HepG2 (cell line): ENCODE measurements around the gene SCAPER. TPM values are rescaled to one million over a fixed set of nuclear protein-coding genes. Genes with fewer than 3 reads are reported as not detected.

ENCODE experiments used
- ATAC-seq: fragments of 200-7000 bp; cut with Tn5 transposase; 3 replicates; pipeline ENCODE4 v1.9.1; 2020; ENCODE audit warnings: mild to moderate bottlenecking, moderate library complexity
- BruUV-seq: library from RNA; stranded (reverse); fragments of 400-500 nt; replicated peaks from 2 replicates; lab custom pipeline; 2021; lab: Mats Ljungman, UMichigan
- CTCF ChIA-PET: fragments of 300-600 bp; formaldehyde crosslinking; extraction: SDS; loops from one replicate; lab custom pipeline; 2021; ENCODE audit warnings: low total read pairs, inconsistent platforms, low intra/inter-chr PET ratio; lab: Yijun Ruan, JAX
- POLR2A ChIA-PET: fragments of 350-600 bp; sonication (Branson Sonifier 250); formaldehyde crosslinking; loops from one replicate; lab custom pipeline; 2020; ENCODE audit warnings: antibody characterized with exemption, inconsistent platforms; lab: Yijun Ruan, JAX
- DNase-seq: peaks from one replicate; pipeline ENCODE4 v3.0.0-alpha.2; 2015; ENCODE audit warnings: low spot score
- FAIRE-seq: peaks from 3 replicates; lab custom pipeline; 2011; peaks lifted over from hg19 to GRCh38; lab: Jason Lieb, UNC
- H2AFZ ChIP-seq: one replicate; pipeline ENCODE4 v1.6.1; 2011; ENCODE audit warnings: low read length, inconsistent platforms
- H3K27ac ChIP-seq: fragments of 300-600 bp; 3 replicates; pipeline ENCODE4 v1.8.0; 2011; ENCODE audit warnings: mixed run types, mild to moderate bottlenecking, mixed read lengths, low read length, inconsistent platforms; ENCODE audit not compliant: insufficient read depth; ENCODE audit errors: extremely low read length
- H3K27me3 ChIP-seq, 2 experiments: fragments of 200-600 bp in 1 of 2; 2 replicates in 1 of 2; 3 replicates in 1 of 2; pipeline versions ENCODE4 v1.6.0 to v1.8.0; 2011; ENCODE audit warnings: low read length in 2 of 2, mild to moderate bottlenecking in 2 of 2, moderate library complexity in 2 of 2, inconsistent platforms in 1 of 2; ENCODE audit not compliant: insufficient read depth in 2 of 2, control insufficient read depth in 1 of 2
- H3K36me3 ChIP-seq, 2 experiments: fragments of 200-600 bp in 1 of 2; replicated peaks in 1 of 2; 2 replicates in 1 of 2; 3 replicates in 1 of 2; pipeline versions ENCODE4 v1.5.1 to v1.8.0; 2011; ENCODE audit warnings: low read length in 2 of 2, inconsistent platforms in 1 of 2; ENCODE audit not compliant: insufficient read depth in 2 of 2, control insufficient read depth in 1 of 2
- H3K4me1 ChIP-seq: 2 replicates; pipeline ENCODE4 v1.5.1; 2012; ENCODE audit warnings: low read length, inconsistent platforms; ENCODE audit not compliant: insufficient read depth
- H3K4me2 ChIP-seq: 2 replicates; pipeline ENCODE4 v1.6.0; 2011; ENCODE audit warnings: low read depth, low read length, inconsistent platforms
- H3K4me3 ChIP-seq, 3 experiments: fragments of 200-600 bp in 1 of 3; sonication (generic), shearing (Covaris generic) in 1 of 3; replicated peaks in 1 of 3; 2 replicates each; pipeline ENCODE4 v1.5.1; 2011 to 2016; ENCODE audit warnings: low read length in 3 of 3, inconsistent platforms in 2 of 3, low read depth in 2 of 3, mild to moderate bottlenecking in 2 of 3, control low read depth in 1 of 3, mixed read lengths in 1 of 3; ENCODE audit not compliant: insufficient read depth in 1 of 3
- H3K79me2 ChIP-seq: one replicate; pipeline ENCODE4 v1.6.1; 2011; ENCODE audit warnings: low read length, inconsistent platforms; ENCODE audit not compliant: insufficient read depth
- H3K9ac ChIP-seq: 2 replicates; pipeline ENCODE4 v1.6.0; 2011; ENCODE audit warnings: mild to moderate bottlenecking, low read depth, low read length, inconsistent platforms; ENCODE audit not compliant: insufficient read depth
- H3K9me3 ChIP-seq: 2 replicates; pipeline ENCODE4 v1.5.1; 2012; ENCODE audit warnings: mild to moderate bottlenecking, low read length
- H4K20me1 ChIP-seq: 2 replicates; pipeline ENCODE4 v1.6.0; 2011; ENCODE audit warnings: inconsistent platforms, mild to moderate bottlenecking, low read length, moderate library complexity; ENCODE audit not compliant: insufficient read depth
- GPN1 ChIP-seq: sonication (generic); formaldehyde crosslinking; IDR thresholded peaks from 2 replicates; pipeline ENCODE4 v1.5.1; 2020; ENCODE audit warnings: missing genetic modification reagents, borderline replicate concordance
- KLF15 ChIP-seq: sonication (generic); formaldehyde crosslinking; IDR thresholded peaks from 2 replicates; pipeline ENCODE4 v1.8.1; 2023; ENCODE audit warnings: borderline replicate concordance, mild to moderate bottlenecking, inconsistent platforms, missing genetic modification reagents, mixed read lengths
- PLRG1 ChIP-seq: fragments of 450-650 bp; conservative IDR thresholded peaks from 2 replicates; pipeline ENCODE4 v1.6.1; 2016
- TAF15 ChIP-seq: fragments of 200-400 bp; formaldehyde crosslinking; IDR thresholded peaks from one replicate; pipeline ENCODE4 v1.6.1; 2018; ENCODE audit warnings: mild to moderate bottlenecking, low read depth, low read length; ENCODE audit not compliant: poor library complexity, severe bottlenecking
- TEAD3 ChIP-seq: optimal IDR thresholded peaks from 2 replicates; pipeline ENCODE3; 2016; ENCODE audit warnings: borderline replicate concordance
- ZNF225 ChIP-seq: sonication (generic); formaldehyde crosslinking; IDR thresholded peaks from 2 replicates; pipeline ENCODE4 v1.4.0; 2020; ENCODE audit warnings: mild to moderate bottlenecking, missing genetic modification reagents
- ZNF33A ChIP-seq: sonication (generic); formaldehyde crosslinking; IDR thresholded peaks from 2 replicates; pipeline ENCODE4 v1.5.1; 2020; ENCODE audit warnings: missing genetic modification reagents, mild to moderate bottlenecking, moderate library complexity, borderline replicate concordance
- ZNF768 ChIP-seq: sonication (generic); formaldehyde crosslinking; IDR thresholded peaks from 2 replicates; pipeline ENCODE4 v1.4.0; 2020; ENCODE audit warnings: missing genetic modification reagents
- WGBS: methylation state at CpG from one replicate; pipeline ENCODE4 v1.1.6; 2017; ENCODE audit warnings: low lambda C conversion rate; 5-methylcytosine and 5-hydroxymethylcytosine counted together
- in situ Hi-C: cut with HindIII; loops from 2 replicates; pipeline ENCODE4 v1.10.0; 2017; ENCODE audit warnings: low pct_unique_long_range_greater_than_20kb; ENCODE audit not compliant: extremely low pct_ligation_motif_present
- intact Hi-C: fragments of 100-400 bp; cut with micrococcal nuclease; formaldehyde crosslinking; loops from one replicate; pipeline ENCODE4 v1.10.0; 2022; ENCODE audit not compliant: unreplicated experiment
- polyA plus RNA-seq, 8 experiments: library from polyadenylated mRNA; depleted of rRNA in 3 of 8; stranded (reverse) in 7 of 8; unstranded in 1 of 8; fragments of >200 nt; fragmentation: Illumina TruSeq in 4 of 8; extraction: Trizol in 4 of 8; gene quantifications; 2 replicates each; pipeline versions ENCODE4 v1.2.1 to v1.2.3, GENCODE V29; 2011 to 2016; ENCODE audit warnings: low read depth in 4 of 8, missing spikeins in 1 of 8, mixed read lengths in 1 of 8; ENCODE audit not compliant: insufficient read depth in 1 of 8
- total RNA-seq, 5 experiments: library from RNA; depleted of rRNA; stranded (reverse); fragments of >200 nt; fragmentation: Illumina TruSeq; extraction: Trizol; gene quantifications; 2 replicates each; pipeline ENCODE4 v1.2.3, GENCODE V29; 2016; ENCODE audit warnings: low read depth in 1 of 5
- TF ChIP-seq, protein P1 (sequence below): sonication (generic); formaldehyde crosslinking; IDR thresholded peaks from 2 replicates; pipeline ENCODE4 v1.4.0; 2020; ENCODE audit warnings: mild to moderate bottlenecking, missing genetic modification reagents
- TF ChIP-seq, protein P2 (sequence below): sonication (generic); formaldehyde crosslinking; IDR thresholded peaks from 2 replicates; pipeline ENCODE4 v1.5.0; 2020; ENCODE audit warnings: mild to moderate bottlenecking, missing genetic modification reagents, borderline replicate concordance
- TF ChIP-seq, protein P3 (sequence below): sonication (generic); formaldehyde crosslinking; IDR thresholded peaks from 2 replicates; pipeline ENCODE4 v1.9.0; 2021; ENCODE audit warnings: missing genetic modification reagents, borderline replicate concordance

Gene SCAPER
- total and polyA plus RNA-seq, 2 of the 13 experiments (the other 11 are each of a cell fraction or from before 2014, with no cell fraction given) = 4.3 to 10.5 TPM

DNA sequence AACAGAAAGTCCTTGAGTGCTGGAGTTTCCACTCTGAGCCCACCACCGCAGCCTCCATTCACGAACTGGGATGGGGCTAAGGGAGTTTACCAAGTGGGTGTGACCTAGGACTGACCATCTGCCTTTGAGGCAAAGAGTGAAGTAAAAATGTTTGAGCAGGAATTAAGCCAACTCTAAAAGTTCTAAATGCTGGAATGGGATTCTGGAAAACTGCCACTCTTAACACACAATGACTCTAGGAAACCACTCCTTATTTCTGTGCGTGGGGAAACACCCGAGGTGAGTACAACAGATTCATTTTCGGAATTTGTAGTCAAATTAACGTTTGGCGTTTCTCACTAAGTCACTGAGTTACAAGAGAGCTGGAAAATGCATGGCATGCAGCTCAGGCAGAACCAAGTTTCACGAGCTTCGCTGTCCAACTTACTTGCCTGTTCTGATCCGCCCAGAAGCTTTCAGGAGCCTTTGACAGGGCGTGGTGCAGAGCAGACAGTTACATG lies 537.0 kb downstream of the SCAPER start:
- Histone ChIP-seq H3K27ac (no peak overlapping the region), H3K9ac (no peak overlapping the region), H2AFZ (no peak overlapping the region), H3K4me1 (no peaks in the 10 kb centered on the region), H3K4me3 (no peak overlapping the region), H3K79me2 (no peaks in the 10 kb centered on the region), H4K20me1 (no peaks in the 10 kb centered on the region), H3K27me3 (no peaks in the 10 kb centered on the region), H3K36me3 (no peaks in the 10 kb centered on the region), H3K9me3 (no peaks in the 10 kb centered on the region), H3K4me2 (no peak overlapping the region)
- intact Hi-C loops = no loop called here
- ChIA-PET POLR2A (no interaction called here), CTCF (no interaction called here)
- DNase-seq (no peak), FAIRE-seq (no peak)
- no TSS peak for BruUV-seq
- TF ChIP-seq TEAD3 (CRISPR knock-in tag) (no peak), GPN1 (no peak), PLRG1 (no peak), ZNF768 (CRISPR knock-in tag) (no peak), TAF15 (no peak), ZNF225 (CRISPR knock-in tag) (no peak), KLF15 (CRISPR knock-in tag) (no peak), ZNF33A (no peak)
- TF ChIP-seq, protein P1, sequence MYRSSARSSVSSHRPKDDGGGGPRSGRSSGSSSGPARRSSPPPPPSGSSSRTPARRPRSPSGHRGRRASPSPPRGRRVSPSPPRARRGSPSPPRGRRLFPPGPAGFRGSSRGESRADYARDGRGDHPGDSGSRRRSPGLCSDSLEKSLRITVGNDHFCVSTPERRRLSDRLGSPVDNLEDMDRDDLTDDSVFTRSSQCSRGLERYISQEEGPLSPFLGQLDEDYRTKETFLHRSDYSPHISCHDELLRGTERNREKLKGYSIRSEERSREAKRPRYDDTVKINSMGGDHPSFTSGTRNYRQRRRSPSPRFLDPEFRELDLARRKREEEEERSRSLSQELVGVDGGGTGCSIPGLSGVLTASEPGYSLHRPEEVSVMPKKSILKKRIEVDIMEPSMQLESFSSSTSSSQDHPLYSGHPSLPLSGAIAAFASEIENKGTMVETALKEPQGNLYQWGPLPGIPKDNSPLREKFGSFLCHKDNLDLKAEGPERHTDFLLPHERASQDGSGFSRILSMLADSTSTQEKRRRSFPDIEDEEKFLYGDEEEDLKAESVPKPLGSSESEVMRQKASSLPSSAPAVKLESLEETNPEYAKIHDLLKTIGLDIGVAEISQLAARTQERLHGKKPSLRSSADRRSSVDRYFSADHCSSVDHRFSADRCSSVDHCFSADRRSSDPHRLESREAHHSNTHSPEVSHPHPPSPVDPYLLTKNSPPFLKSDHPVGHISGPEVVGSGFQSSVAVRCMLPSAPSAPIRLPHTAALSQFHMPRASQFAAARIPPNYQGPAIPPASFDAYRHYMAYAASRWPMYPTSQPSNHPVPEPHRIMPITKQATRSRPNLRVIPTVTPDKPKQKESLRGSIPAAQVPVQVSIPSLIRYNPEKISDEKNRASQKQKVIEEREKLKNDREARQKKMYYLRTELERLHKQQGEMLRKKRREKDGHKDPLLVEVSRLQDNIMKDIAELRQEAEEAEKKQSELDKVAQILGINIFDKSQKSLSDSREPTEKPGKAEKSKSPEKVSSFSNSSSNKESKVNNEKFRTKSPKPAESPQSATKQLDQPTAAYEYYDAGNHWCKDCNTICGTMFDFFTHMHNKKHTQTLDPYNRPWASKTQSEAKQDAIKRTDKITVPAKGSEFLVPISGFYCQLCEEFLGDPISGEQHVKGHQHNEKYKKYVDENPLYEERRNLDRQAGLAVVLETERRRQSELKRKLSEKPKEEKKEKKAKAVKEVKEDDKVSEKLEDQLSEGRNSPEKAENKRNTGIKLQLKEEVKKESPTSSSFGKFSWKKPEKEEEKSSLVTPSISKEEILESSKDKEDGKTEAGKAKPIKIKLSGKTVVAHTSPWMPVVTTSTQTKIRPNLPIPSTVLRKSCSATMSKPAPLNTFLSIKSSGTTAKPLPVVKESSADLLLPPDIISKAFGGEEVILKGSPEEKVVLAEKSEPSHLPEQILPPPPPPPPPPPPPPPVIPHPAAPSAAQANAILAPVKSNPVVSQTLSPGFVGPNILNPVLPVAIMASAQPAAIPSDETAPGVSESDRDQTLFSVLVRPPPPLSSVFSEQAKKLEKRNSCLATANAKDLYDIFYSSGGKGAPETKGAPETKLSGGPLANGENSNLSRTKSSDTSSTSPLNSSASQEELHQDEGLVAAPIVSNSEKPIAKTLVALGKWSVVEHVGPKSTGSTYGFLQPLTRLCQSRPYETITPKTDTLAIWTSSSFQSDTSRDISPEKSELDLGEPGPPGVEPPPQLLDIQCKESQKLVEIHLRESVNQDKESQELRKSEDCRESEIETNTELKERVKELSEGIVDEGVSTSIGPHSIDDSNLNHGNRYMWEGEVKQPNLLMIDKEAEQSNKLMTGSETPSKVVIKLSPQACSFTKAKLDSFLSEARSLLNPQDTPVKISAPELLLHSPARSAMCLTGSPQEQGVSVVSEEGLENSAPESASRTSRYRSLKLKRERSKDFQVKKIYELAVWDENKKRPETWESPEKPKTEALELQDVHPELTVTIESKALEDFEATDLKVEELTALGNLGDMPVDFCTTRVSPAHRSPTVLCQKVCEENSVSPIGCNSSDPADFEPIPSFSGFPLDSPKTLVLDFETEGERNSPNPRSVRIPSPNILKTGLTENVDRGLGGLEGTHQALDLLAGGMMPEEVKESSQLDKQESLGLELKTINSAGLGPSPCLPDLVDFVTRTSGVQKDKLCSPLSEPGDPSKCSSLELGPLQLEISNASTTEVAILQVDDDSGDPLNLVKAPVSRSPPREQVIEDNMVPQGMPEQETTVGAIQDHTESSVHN (CRISPR knock-in tag) = no peak
- TF ChIP-seq, protein P2, sequence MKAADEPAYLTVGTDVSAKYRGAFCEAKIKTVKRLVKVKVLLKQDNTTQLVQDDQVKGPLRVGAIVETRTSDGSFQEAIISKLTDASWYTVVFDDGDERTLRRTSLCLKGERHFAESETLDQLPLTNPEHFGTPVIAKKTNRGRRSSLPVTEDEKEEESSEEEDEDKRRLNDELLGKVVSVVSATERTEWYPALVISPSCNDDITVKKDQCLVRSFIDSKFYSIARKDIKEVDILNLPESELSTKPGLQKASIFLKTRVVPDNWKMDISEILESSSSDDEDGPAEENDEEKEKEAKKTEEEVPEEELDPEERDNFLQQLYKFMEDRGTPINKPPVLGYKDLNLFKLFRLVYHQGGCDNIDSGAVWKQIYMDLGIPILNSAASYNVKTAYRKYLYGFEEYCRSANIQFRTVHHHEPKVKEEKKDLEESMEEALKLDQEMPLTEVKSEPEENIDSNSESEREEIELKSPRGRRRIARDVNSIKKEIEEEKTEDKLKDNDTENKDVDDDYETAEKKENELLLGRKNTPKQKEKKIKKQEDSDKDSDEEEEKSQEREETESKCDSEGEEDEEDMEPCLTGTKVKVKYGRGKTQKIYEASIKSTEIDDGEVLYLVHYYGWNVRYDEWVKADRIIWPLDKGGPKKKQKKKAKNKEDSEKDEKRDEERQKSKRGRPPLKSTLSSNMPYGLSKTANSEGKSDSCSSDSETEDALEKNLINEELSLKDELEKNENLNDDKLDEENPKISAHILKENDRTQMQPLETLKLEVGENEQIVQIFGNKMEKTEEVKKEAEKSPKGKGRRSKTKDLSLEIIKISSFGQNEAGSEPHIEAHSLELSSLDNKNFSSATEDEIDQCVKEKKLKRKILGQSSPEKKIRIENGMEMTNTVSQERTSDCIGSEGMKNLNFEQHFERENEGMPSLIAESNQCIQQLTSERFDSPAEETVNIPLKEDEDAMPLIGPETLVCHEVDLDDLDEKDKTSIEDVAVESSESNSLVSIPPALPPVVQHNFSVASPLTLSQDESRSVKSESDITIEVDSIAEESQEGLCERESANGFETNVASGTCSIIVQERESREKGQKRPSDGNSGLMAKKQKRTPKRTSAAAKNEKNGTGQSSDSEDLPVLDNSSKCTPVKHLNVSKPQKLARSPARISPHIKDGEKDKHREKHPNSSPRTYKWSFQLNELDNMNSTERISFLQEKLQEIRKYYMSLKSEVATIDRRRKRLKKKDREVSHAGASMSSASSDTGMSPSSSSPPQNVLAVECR (CRISPR knock-in tag) = no peak
- TF ChIP-seq, protein P3, sequence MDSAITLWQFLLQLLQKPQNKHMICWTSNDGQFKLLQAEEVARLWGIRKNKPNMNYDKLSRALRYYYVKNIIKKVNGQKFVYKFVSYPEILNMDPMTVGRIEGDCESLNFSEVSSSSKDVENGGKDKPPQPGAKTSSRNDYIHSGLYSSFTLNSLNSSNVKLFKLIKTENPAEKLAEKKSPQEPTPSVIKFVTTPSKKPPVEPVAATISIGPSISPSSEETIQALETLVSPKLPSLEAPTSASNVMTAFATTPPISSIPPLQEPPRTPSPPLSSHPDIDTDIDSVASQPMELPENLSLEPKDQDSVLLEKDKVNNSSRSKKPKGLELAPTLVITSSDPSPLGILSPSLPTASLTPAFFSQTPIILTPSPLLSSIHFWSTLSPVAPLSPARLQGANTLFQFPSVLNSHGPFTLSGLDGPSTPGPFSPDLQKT = no peak
- TF ChIP-seq, all 625 proteins: peak for 0
- in situ Hi-C loops = no loop called here
- WGBS = 83% methylated on average over 10 of the region's 11 CpGs
- no peak for ATAC-seq
